KMS-11 (cell line): ENCODE measurements around the gene FRMPD2.

Experiments
- H2AFZ ChIP-seq: fragments of 200-600 bp; sonication (generic); 2 replicates; pipeline ENCODE4 v1.6.1; 2016; ENCODE audit warnings: antibody characterized with exemption, mixed run types, low read depth
- H3K27ac ChIP-seq: fragments of 200-600 bp; sonication (generic); 2 replicates; pipeline ENCODE4 v1.6.1; 2016; ENCODE audit warnings: mild to moderate bottlenecking, mixed run types
- H3K27me3 ChIP-seq: fragments of 200-600 bp; sonication (generic); 2 replicates; pipeline ENCODE4 v1.6.1; 2017; ENCODE audit warnings: mild to moderate bottlenecking, low read depth, mixed run types, moderate library complexity; ENCODE audit not compliant: insufficient read depth
- H3K36me3 ChIP-seq: fragments of 200-600 bp; sonication (generic); 2 replicates; pipeline ENCODE4 v1.6.1; 2017; ENCODE audit warnings: mild to moderate bottlenecking, mixed run types; ENCODE audit not compliant: insufficient read depth
- H3K4me1 ChIP-seq: fragments of 200-600 bp; sonication (generic); 2 replicates; pipeline ENCODE4 v1.6.1; 2016; ENCODE audit warnings: mild to moderate bottlenecking, low read depth, mixed run types; ENCODE audit not compliant: poor library complexity, severe bottlenecking
- H3K4me2 ChIP-seq: fragments of 200-600 bp; sonication (generic); 2 replicates; pipeline ENCODE4 v1.7.0; 2016; ENCODE audit warnings: mild to moderate bottlenecking, mixed run types
- H3K4me3 ChIP-seq: fragments of 200-600 bp; sonication (generic); IDR thresholded peaks from 2 replicates; pipeline ENCODE4 v1.6.1; 2017; ENCODE audit warnings: low read depth, low read length, mixed read lengths; ENCODE audit not compliant: insufficient read depth
- H3K79me2 ChIP-seq: fragments of 200-600 bp; sonication (generic); 2 replicates; pipeline ENCODE4 v1.6.1; 2016; ENCODE audit warnings: low read depth, mixed run types; ENCODE audit not compliant: insufficient read depth
- H3K9ac ChIP-seq: fragments of 200-600 bp; sonication (generic); 2 replicates; pipeline ENCODE4 v1.6.1; 2016; ENCODE audit warnings: mild to moderate bottlenecking, mixed run types
- H4K20me1 ChIP-seq: fragments of 200-600 bp; sonication (generic); 2 replicates; pipeline ENCODE4 v1.6.1; 2016; ENCODE audit warnings: mild to moderate bottlenecking, mixed run types; ENCODE audit not compliant: insufficient read depth
- TF ChIP-seq, protein P1 (sequence below): fragments of 200-600 bp; sonication (generic); conservative IDR thresholded peaks from 2 replicates; pipeline ENCODE4 v1.6.1; 2017; ENCODE audit warnings: low read depth, mild to moderate bottlenecking, antibody characterized with exemption, low read length, moderate library complexity, mixed read lengths

Gene FRMPD2

DNA sequence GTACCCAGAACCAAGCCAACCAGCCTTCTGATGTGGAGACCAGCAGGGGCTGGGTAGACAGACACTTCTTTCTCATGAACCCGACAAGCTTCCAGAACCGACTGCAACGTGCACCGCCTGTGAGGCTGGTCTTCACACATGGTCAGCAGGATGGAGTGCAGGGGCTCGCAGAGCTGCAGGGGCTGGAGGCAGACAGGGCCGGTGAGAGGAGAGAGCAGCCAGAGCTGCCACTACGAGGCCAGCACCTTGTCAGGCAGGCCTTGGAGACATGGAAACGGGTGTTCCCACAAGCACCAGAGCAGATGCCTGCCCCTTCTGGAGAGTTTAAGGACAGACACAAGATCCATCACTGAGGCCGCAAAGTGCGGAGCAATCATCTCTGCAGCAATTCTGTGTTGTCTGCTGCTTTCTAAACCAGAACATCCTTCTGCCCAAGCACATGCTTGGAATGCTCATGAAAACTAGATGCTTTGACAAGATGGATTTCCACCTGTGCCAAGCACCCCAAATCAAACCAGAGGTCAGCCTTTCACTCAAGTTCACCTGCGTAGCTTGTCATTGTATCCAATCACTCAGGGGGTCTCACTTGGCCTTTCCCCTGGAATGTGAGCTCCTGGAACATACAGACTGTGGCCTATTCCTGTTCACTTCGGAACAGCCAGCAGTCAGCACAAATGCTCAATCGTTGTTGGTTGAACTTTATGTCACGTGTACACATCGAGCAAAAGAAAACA, 32.2 kb downstream of the FRMPD2 start:
- TF ChIP-seq, protein P1, sequence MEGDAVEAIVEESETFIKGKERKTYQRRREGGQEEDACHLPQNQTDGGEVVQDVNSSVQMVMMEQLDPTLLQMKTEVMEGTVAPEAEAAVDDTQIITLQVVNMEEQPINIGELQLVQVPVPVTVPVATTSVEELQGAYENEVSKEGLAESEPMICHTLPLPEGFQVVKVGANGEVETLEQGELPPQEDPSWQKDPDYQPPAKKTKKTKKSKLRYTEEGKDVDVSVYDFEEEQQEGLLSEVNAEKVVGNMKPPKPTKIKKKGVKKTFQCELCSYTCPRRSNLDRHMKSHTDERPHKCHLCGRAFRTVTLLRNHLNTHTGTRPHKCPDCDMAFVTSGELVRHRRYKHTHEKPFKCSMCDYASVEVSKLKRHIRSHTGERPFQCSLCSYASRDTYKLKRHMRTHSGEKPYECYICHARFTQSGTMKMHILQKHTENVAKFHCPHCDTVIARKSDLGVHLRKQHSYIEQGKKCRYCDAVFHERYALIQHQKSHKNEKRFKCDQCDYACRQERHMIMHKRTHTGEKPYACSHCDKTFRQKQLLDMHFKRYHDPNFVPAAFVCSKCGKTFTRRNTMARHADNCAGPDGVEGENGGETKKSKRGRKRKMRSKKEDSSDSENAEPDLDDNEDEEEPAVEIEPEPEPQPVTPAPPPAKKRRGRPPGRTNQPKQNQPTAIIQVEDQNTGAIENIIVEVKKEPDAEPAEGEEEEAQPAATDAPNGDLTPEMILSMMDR, result no peak
- no peaks in the 10 kb centered on the region for H3K79me2 ChIP-seq
- H3K36me3 ChIP-seq, result no peaks in the 10 kb centered on the region
- no peak overlapping the region for H3K4me3 ChIP-seq
- no peak overlapping the region for H3K4me2 ChIP-seq
- no peaks in the 10 kb centered on the region for H3K4me1 ChIP-seq
- H3K27ac ChIP-seq, result no peak overlapping the region
- no peak overlapping the region for H2AFZ ChIP-seq
- H3K9ac ChIP-seq, result no peak overlapping the region
- H4K20me1 ChIP-seq, result no peaks in the 10 kb centered on the region
- H3K27me3 ChIP-seq, result no peaks in the 10 kb centered on the region

DNA sequence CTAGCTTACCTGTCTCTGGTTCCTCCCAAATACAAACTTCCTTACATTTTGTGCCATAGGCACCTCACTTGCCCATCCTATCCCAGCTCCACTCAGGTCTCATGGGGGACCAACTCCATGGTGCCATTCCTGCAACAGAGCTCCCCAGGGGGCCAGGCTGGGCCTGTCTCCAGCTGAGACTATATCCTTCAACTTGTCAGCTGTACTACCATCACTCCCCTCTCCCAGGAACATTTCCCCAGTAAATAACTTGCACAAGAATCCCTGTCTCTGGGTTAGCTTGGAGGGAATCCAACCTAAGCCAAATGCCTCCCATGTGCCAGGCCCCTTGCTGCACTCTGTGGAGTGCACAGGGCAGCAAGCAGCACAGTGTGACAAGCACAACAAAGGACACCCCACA, 33.2 kb downstream of the FRMPD2 start:
- Histone ChIP-seq H2AFZ (no peak overlapping the region), H3K79me2 (no peaks in the 10 kb centered on the region), H4K20me1 (no peaks in the 10 kb centered on the region), H3K27ac (no peak overlapping the region), H3K4me1 (no peaks in the 10 kb centered on the region), H3K36me3 (no peaks in the 10 kb centered on the region), H3K4me3 (no peak overlapping the region), H3K9ac (no peak overlapping the region), H3K4me2 (no peak overlapping the region), H3K27me3 (no peaks in the 10 kb centered on the region)
- TF ChIP-seq, protein P1, result no peak

DNA sequence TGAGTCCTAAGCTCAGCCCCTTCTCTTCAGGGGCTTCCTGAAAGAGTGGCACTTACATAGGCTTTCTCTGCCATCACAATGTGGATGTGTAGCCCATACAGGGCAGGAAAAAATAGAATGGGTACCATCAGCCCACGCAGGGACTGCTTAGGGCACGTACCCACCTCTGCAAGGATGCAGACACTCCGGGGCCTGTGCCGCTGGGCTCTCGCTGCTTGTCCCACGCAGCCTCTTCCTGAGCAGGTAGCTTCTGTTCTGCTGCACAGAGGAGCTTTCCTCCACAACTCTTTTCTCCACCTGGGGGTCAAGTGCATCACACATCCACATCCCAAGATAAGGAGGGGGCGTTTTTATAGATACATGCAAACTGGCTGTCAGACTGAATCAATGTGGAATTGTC, 34.3 kb downstream of the FRMPD2 start:
- Histone ChIP-seq H3K79me2 (no peaks in the 10 kb centered on the region), H3K27me3 (no peaks in the 10 kb centered on the region), H3K4me3 (no peak overlapping the region), H3K36me3 (no peaks in the 10 kb centered on the region), H3K4me1 (no peaks in the 10 kb centered on the region), H4K20me1 (no peaks in the 10 kb centered on the region), H3K27ac (no peak overlapping the region), H3K9ac (no peak overlapping the region), H3K4me2 (no peak overlapping the region), H2AFZ (no peak overlapping the region)
- TF ChIP-seq, protein P1, result no peak

DNA sequence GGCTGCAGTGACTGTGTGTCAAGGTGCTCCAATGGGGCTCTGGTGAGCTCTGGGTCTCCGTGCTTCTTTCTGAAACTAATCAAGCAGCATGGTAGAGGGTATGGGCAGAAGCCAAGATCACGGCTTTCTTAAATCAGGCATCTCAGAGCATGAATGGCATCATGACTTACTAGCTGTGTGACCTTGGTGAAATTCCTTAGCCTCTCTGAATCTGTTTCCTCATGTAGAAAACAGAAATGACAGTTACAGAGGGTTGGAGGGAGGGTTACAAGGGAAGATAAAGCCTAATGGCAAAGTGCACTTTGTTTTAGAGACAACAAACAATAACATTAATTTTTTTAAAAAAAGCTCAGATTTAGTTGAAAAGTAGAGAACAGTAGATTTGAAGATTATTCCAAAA, 34.9 kb downstream of the FRMPD2 start:
- H3K36me3 ChIP-seq, result no peaks in the 10 kb centered on the region
- no peak overlapping the region for H3K9ac ChIP-seq
- H3K4me3 ChIP-seq, result no peak overlapping the region
- no peaks in the 10 kb centered on the region for H3K27me3 ChIP-seq
- H3K79me2 ChIP-seq, result no peaks in the 10 kb centered on the region
- H3K27ac ChIP-seq, result no peak overlapping the region
- TF ChIP-seq, protein P1, result no peak
- H2AFZ ChIP-seq, result no peak overlapping the region
- no peaks in the 10 kb centered on the region for H3K4me1 ChIP-seq
- no peaks in the 10 kb centered on the region for H4K20me1 ChIP-seq
- no peak overlapping the region for H3K4me2 ChIP-seq
